GM12872 (cell line): ENCODE measurements around the gene SLC22A4.

Experiments
- TF ChIP-seq, protein P1 (sequence below): IDR thresholded peaks from 3 replicates; pipeline ENCODE4 v1.5.1; 2011; ENCODE audit warnings: low read depth, mild to moderate bottlenecking, low read length, moderate library complexity; ENCODE audit not compliant: insufficient read depth

Gene SLC22A4

DNA sequence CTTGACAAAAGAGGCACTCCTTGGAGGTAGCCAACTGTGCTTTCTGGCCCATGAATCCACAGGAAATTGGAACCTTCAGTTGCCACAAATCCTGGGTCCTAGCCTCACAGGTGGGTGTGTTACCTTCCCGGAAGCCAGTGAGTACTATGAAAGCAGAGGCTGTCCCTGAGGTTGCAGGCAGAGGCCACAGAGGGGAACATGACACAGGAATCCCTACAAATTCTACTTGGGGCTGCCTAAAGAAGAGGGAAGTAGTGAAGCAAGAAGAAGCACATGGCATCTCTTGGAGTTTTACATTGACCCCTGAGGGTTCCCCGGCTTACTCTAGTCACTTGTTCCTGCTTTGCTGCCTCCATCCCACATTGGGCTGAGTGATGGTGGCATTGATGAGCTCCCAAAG, 77.9 kb downstream of the SLC22A4 start:
- TF ChIP-seq, protein P1, sequence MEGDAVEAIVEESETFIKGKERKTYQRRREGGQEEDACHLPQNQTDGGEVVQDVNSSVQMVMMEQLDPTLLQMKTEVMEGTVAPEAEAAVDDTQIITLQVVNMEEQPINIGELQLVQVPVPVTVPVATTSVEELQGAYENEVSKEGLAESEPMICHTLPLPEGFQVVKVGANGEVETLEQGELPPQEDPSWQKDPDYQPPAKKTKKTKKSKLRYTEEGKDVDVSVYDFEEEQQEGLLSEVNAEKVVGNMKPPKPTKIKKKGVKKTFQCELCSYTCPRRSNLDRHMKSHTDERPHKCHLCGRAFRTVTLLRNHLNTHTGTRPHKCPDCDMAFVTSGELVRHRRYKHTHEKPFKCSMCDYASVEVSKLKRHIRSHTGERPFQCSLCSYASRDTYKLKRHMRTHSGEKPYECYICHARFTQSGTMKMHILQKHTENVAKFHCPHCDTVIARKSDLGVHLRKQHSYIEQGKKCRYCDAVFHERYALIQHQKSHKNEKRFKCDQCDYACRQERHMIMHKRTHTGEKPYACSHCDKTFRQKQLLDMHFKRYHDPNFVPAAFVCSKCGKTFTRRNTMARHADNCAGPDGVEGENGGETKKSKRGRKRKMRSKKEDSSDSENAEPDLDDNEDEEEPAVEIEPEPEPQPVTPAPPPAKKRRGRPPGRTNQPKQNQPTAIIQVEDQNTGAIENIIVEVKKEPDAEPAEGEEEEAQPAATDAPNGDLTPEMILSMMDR, result no peak

DNA sequence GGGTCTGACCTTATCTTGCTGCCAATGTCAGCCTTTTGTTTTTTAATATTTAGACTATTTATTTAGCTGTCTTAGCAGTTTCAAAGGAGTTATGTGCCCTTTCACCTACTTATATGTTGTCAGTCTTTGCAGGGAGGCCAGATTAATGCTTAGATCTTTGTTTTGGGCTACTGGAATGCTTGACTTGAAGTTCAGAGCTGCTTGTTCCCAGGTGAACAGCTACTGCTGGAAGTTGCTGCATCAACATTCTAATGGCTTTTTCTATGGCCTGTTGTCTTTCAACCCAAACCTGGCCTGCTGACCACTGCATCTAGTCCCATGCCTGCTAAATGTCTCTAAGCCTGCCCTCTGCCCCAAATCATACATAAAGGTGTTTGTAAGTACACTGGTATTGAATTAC, 78.3 kb downstream of the SLC22A4 start:
- TF ChIP-seq, protein P1, result no peak

DNA sequence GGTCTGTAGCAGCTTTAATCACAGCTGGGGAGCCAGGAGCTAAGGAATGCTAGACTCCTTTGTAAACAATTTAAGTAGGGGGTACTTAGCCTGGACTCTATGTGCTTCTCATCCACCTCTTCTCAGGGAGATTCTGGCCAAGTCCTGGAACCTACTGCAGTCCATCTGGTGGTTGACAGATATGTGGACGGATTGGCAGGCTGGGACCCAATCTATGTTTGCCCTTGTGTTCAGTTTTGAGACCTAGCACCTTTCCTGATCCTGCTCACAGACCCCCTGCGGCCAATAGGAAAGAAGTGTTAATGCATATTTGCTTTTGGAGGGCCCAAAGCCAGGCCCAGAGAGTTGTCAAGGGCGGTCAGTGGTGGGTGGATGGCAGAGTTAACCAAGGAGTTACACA, 81.8 kb downstream of the SLC22A4 start:
- TF ChIP-seq, protein P1, result no peak

DNA sequence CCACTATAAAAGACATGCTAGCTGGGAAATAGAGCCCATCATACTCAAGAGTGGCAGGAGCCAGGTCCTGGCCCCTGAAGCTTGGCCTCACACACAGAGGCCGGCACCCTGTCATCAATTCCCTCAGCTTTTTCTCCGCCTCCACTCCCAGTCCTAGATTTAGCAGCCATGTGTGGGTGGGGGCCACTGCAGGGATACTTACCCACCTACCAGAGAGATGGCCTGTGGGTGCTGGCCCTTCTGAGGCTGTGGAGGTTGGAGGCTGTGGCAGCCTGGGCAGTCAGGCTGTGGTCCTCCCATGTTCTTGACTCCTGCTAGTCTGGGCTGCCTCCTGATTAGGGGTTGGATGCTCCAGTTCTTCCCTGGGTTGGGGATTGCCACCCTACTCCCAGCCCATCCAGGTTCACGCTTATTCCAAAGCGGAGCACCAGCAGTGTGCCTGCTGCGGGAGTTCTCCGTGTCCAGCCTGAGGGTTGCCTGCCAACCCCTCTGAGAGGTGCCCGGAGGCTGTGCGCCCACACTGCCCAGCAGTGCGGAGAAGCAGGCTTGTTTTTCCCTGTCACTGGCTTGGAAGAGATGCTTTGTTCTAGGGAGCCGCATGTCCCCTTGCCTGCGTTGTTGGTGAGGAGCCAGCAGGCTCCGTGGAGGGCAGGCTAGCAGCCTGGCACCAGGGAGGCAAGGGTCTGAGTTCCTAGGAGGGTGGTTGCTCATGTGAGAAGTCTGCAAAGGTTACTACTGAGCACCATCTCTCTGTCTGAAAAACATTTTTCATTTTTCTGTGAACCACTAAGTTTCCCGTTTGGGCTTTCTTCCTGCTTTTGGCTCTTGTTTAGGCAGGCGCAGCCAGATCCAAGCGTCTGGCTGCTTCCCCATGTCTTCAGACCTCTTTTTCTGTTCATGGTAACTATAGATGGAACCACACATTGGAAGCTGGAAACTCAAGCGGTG, 82.8 kb downstream of the SLC22A4 start:
- TF ChIP-seq, protein P1, result no peak

DNA sequence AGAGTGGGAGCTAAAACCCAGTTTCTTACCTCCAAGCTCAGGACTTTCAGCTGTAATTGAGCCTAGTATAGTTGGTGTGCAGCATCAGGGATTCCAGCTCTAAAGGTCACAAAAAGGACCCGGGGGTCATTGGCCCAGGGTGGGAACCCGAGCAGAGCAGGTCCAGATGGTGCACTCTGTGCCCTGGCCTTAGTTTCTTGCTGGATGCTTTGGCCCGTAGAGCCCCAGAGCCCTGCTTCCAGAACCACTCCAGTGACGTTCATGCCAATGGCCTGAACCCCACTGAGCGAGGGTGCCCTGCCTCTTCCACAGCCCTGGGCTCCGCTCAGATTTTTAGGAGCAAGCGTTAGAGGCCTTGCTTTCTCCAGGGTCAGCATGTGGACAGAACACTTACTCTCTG, 83.5 kb downstream of the SLC22A4 start:
- TF ChIP-seq, protein P1, result no peak

DNA sequence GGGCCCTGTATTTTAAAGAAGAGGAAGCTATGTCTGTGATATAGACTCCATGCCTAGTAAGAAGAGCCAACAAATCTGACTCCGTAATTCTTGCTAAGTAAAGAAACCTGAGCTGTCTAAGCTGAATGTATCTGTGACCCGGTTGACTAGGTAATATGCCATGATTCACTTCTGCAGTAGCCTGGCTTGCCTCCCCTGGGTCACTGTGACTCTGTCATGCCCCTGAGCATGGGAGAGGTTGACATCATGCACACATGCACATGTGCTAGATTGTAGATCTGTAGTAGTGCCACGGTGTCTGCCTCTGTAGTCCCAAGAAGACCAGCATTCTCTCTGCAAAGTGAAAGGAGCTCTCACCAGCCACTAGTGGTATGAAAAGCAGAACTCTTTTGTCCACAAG, 84.4 kb downstream of the SLC22A4 start:
- TF ChIP-seq, protein P1, result no peak

DNA sequence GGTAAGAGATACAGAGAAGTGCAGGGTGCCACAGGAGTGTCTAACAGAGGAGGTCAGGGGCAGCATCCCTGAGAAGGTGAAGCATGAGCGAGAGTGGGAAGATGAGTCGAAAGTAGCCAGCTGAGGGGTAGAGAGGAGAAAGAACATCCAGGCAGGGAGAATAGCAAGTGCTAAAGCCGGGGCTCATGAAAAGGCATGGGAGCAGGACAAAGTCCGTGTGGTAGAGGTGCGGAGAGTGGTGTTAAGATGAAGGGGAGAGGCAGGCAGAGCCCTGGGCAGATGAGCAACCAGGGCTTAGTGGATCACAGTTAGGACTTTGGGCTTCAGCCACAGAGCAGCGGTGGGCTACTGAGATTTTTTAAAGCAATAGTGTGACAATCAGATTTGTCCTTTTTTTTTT, 85.9 kb downstream of the SLC22A4 start:
- TF ChIP-seq, protein P1, result no peak
